ENCODE data around the gene NTMT1.

DNA sequence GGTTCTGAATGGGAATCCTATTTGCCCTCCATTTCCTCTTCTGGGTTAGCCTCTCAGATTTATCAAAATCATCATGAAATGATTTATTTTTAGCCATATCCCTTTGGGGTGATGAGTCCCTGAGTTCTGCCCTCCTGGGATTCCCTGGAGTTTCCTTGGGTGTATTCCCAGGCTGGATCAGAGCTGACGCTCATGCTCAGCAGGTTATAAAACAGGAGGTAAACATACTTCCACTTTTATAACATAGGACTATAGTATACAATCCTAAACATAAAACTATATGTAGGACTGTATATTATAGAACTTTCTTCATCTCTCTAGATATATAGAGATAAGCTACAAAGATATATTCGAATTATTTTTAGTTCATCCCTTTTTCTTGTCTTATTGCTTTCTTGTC is 35.1 kb downstream of the NTMT1 start:
- TF ChIP-seq, protein P1, sequence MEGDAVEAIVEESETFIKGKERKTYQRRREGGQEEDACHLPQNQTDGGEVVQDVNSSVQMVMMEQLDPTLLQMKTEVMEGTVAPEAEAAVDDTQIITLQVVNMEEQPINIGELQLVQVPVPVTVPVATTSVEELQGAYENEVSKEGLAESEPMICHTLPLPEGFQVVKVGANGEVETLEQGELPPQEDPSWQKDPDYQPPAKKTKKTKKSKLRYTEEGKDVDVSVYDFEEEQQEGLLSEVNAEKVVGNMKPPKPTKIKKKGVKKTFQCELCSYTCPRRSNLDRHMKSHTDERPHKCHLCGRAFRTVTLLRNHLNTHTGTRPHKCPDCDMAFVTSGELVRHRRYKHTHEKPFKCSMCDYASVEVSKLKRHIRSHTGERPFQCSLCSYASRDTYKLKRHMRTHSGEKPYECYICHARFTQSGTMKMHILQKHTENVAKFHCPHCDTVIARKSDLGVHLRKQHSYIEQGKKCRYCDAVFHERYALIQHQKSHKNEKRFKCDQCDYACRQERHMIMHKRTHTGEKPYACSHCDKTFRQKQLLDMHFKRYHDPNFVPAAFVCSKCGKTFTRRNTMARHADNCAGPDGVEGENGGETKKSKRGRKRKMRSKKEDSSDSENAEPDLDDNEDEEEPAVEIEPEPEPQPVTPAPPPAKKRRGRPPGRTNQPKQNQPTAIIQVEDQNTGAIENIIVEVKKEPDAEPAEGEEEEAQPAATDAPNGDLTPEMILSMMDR (IDR thresholded peaks at IDR 0.05; ENCODE audit: low read length) = no peak
- TF ChIP-seq EZH2 (IDR thresholded peaks at IDR 0.05; ENCODE audit: borderline replicate concordance, low read length) = no peak
